ENCODE measurements around the gene ETAA1.

Gene ETAA1

DNA sequence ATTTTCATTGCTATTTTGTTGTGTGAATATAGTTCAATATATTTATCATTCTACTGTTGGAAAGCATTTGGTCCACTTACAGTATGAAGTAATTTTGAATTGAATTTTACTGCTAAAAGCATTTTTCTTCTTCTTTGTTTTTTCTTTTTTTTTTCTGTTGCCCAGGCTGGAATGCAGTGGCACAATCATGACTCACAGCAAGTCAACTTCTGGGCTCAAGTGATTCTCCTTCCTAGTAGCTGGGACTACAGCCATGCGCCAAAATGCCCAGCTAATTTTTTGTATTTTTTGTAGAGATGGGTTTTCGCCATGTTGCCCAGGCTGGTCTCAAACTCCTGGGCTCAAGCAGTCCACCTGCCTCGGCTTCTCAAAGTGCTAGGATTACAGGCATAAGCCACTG lies 2.4 kb upstream of the ETAA1 start:
- Histone ChIP-seq H3K36me3 (replicated peaks) (no peaks in the 10 kb centered on the region), H3K27me3 (replicated peaks) (no peaks in the 10 kb centered on the region), H3K27ac (no peak overlapping the region), H3K4me3 (ENCODE audit: low read depth, low read length) (no peak overlapping the region)
- TF ChIP-seq, protein P1, sequence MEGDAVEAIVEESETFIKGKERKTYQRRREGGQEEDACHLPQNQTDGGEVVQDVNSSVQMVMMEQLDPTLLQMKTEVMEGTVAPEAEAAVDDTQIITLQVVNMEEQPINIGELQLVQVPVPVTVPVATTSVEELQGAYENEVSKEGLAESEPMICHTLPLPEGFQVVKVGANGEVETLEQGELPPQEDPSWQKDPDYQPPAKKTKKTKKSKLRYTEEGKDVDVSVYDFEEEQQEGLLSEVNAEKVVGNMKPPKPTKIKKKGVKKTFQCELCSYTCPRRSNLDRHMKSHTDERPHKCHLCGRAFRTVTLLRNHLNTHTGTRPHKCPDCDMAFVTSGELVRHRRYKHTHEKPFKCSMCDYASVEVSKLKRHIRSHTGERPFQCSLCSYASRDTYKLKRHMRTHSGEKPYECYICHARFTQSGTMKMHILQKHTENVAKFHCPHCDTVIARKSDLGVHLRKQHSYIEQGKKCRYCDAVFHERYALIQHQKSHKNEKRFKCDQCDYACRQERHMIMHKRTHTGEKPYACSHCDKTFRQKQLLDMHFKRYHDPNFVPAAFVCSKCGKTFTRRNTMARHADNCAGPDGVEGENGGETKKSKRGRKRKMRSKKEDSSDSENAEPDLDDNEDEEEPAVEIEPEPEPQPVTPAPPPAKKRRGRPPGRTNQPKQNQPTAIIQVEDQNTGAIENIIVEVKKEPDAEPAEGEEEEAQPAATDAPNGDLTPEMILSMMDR (IDR thresholded peaks at IDR 0.05; ENCODE audit: low read depth, low read length, missing control alignments), result no peak
- peak; percentile 31 for DNase-seq
- in situ Hi-C loops (cut with HindIII; ENCODE audit: low pct_ligation_motif_present, low sequenced_read_pairs), result no loop called here

DNA sequence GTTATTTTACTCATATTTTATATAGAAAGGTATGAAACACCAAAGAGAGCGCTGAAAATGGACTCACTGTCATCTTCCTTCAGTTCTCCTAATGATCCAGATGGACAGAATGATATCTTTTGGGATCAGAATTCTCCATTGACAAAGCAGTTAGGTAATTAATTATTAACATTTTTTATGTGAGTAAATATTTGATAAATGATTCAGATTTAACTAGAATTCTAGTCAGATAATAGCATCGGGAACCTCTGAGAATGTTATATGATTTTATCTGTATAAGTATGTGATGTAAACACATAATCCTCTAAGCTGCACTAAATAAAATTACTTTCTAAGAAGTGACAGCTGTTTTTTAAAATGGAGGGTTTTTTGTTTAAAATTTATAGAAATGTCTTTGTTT lies 2.0 kb downstream of the ETAA1 start:
- peak overlapping the region; percentile 87 for H3K27ac ChIP-seq
- H3K27me3 ChIP-seq (replicated peaks), result no peaks in the 10 kb centered on the region
- TF ChIP-seq, protein P1 (IDR thresholded peaks at IDR 0.05; ENCODE audit: low read depth, low read length, missing control alignments), result no peak
- H3K36me3 ChIP-seq (replicated peaks), result peaks cover 11% of the 10 kb centered on the region
- in situ Hi-C loops (cut with HindIII; ENCODE audit: low pct_ligation_motif_present, low sequenced_read_pairs), result no loop called here
- DNase-seq, result no peak
- no peak overlapping the region for H3K4me3 ChIP-seq (ENCODE audit: low read depth, low read length)

DNA sequence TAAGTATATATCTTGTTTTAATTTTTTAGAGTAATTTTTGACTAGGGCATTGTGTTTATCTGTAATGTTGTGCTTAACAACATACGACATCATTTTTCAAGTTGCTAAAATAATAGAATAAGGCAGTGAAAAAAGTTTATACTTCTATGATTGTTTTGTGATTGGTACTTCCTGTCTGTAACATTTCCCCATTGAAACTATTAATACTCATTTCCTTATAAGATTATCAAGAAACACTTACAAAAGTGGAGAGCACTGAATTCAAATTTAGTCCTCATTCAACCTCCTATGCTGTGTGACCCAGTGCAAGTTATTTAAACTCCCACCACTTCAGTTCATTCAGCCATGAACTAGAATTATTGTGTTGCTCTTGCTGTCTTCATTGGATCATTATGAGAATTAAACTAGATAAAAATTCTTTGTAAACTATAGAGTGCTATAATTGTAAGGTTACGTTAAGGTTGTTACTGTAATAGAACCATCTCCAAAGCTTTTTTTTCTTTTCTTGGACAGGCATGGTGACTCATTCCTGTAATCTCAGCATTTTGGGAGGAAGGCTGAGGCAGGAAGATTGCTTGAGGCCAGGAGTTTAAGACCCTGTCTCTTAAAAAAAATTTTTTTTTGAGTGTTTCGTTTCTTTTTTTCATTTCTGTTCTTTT lies 2.8 kb downstream of the ETAA1 start:
- TF ChIP-seq, protein P1 (IDR thresholded peaks at IDR 0.05; ENCODE audit: low read depth, low read length, missing control alignments), result no peak
- in situ Hi-C loops (cut with HindIII; ENCODE audit: low pct_ligation_motif_present, low sequenced_read_pairs), result no loop called here
- no peak overlapping the region for H3K4me3 ChIP-seq (ENCODE audit: low read depth, low read length)
- DNase-seq, result peak; percentile 49
- H3K36me3 ChIP-seq (replicated peaks), result peaks cover 13% of the 10 kb centered on the region
- peak overlapping the region; percentile 87 for H3K27ac ChIP-seq
- H3K27me3 ChIP-seq (replicated peaks), result no peaks in the 10 kb centered on the region

DNA sequence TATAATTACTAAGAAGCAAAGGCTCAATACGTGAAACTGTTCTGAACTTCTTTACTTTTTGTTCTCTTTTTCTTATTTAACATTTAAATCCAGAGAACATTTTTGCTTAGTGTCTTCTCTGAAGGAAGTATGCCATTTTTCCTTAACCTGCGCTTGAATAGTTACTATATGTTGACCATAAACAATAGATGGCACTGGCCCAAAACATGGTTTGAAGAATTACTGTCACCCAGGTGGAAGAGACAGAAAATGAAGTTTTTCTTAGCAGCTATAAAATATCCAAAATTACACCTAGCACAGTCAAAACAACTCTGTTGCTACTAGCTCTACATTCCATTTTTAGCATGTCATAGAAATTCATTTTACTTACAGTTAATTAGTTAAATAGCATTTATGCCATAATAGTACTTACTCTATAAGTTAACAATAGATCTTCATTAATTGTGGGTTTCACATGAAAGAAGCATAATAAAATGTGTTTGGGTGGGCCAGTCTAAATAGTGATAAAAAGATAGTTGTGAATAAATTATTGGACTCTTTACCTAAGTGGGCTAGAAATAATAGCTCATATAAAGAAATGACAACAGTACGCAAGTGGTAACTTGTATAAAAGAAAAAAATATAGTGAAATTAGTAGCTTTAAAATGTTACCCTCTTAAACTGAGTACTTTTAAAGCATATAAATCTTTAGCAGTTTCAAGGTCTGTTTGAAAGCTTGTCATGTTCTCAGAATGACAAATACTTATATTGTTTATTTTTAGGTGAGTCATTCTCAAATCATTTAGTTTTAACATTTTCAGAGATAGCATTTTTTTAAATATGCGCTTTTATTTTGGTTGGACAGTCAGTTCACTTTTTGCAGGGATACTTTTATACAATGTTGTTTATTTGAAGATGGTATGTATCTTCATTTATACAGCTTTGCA lies 3.7 kb downstream of the ETAA1 start:
- H3K27me3 ChIP-seq (replicated peaks), result no peaks in the 10 kb centered on the region
- no peak overlapping the region for H3K4me3 ChIP-seq (ENCODE audit: low read depth, low read length)
- no peak for DNase-seq
- peak overlapping the region; percentile 87 for H3K27ac ChIP-seq
- in situ Hi-C loops (cut with HindIII; ENCODE audit: low pct_ligation_motif_present, low sequenced_read_pairs), result no loop called here
- TF ChIP-seq, protein P1 (IDR thresholded peaks at IDR 0.05; ENCODE audit: low read depth, low read length, missing control alignments), result no peak
- peaks cover 14% of the 10 kb centered on the region for H3K36me3 ChIP-seq (replicated peaks)

DNA sequence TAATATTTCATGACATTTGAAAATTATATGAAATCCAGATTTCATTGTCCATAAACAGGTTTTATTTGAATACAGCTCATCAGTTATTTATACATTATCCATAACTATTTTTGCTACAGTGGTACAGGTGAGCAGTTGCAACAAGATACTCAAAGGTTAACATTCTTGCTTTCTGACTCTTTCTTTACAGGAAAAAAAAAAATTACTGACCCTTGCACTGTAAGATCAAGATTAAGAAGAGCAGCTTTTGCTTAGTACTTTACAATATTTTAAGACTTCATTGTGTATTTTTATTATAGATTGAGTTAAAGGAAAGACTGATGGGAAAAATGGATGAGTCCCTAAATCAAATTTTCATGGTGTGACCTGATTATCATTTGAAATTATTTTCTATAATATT lies 11.2 kb downstream of the ETAA1 start:
- peaks cover 15% of the 10 kb centered on the region for H3K36me3 ChIP-seq (replicated peaks)
- TF ChIP-seq, protein P1 (IDR thresholded peaks at IDR 0.05; ENCODE audit: low read depth, low read length, missing control alignments), result no peak
- in situ Hi-C loops (cut with HindIII; ENCODE audit: low pct_ligation_motif_present, low sequenced_read_pairs), result no loop called here

More for the DNA sequence above, 11.2 kb downstream of the ETAA1 start:
- Histone ChIP-seq H3K27ac (no peak overlapping the region), H3K27me3 (replicated peaks) (no peaks in the 10 kb centered on the region), H3K4me3 (ENCODE audit: low read depth, low read length) (no peak overlapping the region)
- no peak for DNase-seq

All from brain microvascular endothelial cell (primary cell).